ENCODE results near the gene EIF4B. TPM values are rescaled to one million over a fixed set of nuclear protein-coding genes. Genes with fewer than 3 reads are reported as not detected.
A peak's percentile ranks its signal among the peaks of the same experiment; 100 is the strongest.

The EIF4B gene
- total RNA-seq, 2 donors from 2014 or later = 398 to 455 TPM

GRCh38 chr12:52969828-52970569 lies 36.3 kb upstream of the EIF4B start:
- Histone ChIP-seq H3K4me3 (no peak overlapping the region), H3K27ac (peak overlapping the region; percentile 25), H3K4me1 (peaks cover 7% of the 10 kb centered on the region), H3K27me3 (no peaks in the 10 kb centered on the region), H3K9ac (ENCODE audit: low read depth in 2 of 2, low read length in 2 of 2) (peak overlapping the region in 1 of 2 donors; percentile 62), H3K36me3 (no peaks in the 10 kb centered on the region), H3K9me3 (no peaks in the 10 kb centered on the region)
- peak; percentile 90 for DNase-seq
- TF ChIP-seq CTCF (IDR thresholded peaks at IDR 0.05) = no peak
- intact Hi-C loops (cut with DNase I) = loop anchor here (10.0 kb wide), 1 partner anchor 595 kb away; no protein-coding TSS in a partner anchor

- H3K4me1 ChIP-seq = peaks cover 11% of the 10 kb centered on the region
- no peaks in the 10 kb centered on the region for H3K9me3 ChIP-seq
- no peak overlapping the region for H3K4me3 ChIP-seq
- no peak overlapping the region for H3K27ac ChIP-seq
- no peak for TF ChIP-seq CTCF (IDR thresholded peaks at IDR 0.05)
- intact Hi-C loops (cut with DNase I) = loop anchor here (10.0 kb wide), 1 partner anchor 597 kb away; no protein-coding TSS in a partner anchor
- no peaks in the 10 kb centered on the region for H3K27me3 ChIP-seq
- H3K36me3 ChIP-seq = no peaks in the 10 kb centered on the region
- H3K9ac ChIP-seq (ENCODE audit: low read depth in 2 of 2, low read length in 2 of 2) = peak overlapping the region in 1 of 2 donors; percentile 28
- peak; percentile 57 for DNase-seq
Observed at GRCh38 chr12:52971679-52972329, 34.5 kb upstream of the EIF4B start.

GRCh38 chr12:52975204-52975603 lies 31.1 kb upstream of the EIF4B start:
- Histone ChIP-seq H3K9ac (ENCODE audit: low read depth in 2 of 2, low read length in 2 of 2) (peak overlapping the region in 1 of 2 donors; percentile 27), H3K36me3 (no peaks in the 10 kb centered on the region), H3K27me3 (no peaks in the 10 kb centered on the region), H3K4me1 (peaks cover 11% of the 10 kb centered on the region), H3K4me3 (no peak overlapping the region), H3K27ac (no peak overlapping the region), H3K9me3 (no peaks in the 10 kb centered on the region)
- no peak for TF ChIP-seq CTCF (IDR thresholded peaks at IDR 0.05)
- peak; percentile 52 for DNase-seq
- intact Hi-C loops (cut with DNase I) = loop anchor here (10.0 kb wide), 1 partner anchor 600 kb away; no protein-coding TSS in a partner anchor

- H3K4me3 ChIP-seq = no peak overlapping the region
- peak; percentile 85 for DNase-seq
- H3K9me3 ChIP-seq = no peaks in the 10 kb centered on the region
- H3K36me3 ChIP-seq = no peaks in the 10 kb centered on the region
- no peak overlapping the region for H3K27ac ChIP-seq
- peaks cover 8% of the 10 kb centered on the region for H3K4me1 ChIP-seq
- no peaks in the 10 kb centered on the region for H3K27me3 ChIP-seq
- peak; percentile 30 for TF ChIP-seq CTCF (IDR thresholded peaks at IDR 0.05)
- intact Hi-C loops (cut with DNase I) = loop anchor here (10.0 kb wide), 1 partner anchor 601 kb away; no protein-coding TSS in a partner anchor
- H3K9ac ChIP-seq (ENCODE audit: low read depth in 2 of 2, low read length in 2 of 2) = peak overlapping the region in 1 of 2 donors; percentile 27
Observed at GRCh38 chr12:52975820-52976573, 30.3 kb upstream of the EIF4B start.

GRCh38 chr12:52976574-52977071 lies 29.6 kb upstream of the EIF4B start:
- peaks cover 6% of the 10 kb centered on the region for H3K4me1 ChIP-seq
- peak; percentile 3 for TF ChIP-seq CTCF (IDR thresholded peaks at IDR 0.05)
- no peaks in the 10 kb centered on the region for H3K27me3 ChIP-seq
- H3K9ac ChIP-seq (ENCODE audit: low read depth in 2 of 2, low read length in 2 of 2) = no peak overlapping the region
- no peak overlapping the region for H3K4me3 ChIP-seq
- intact Hi-C loops (cut with DNase I) = loop anchor here (10.0 kb wide), 1 partner anchor 602 kb away; no protein-coding TSS in a partner anchor
- no peak for DNase-seq
- no peaks in the 10 kb centered on the region for H3K36me3 ChIP-seq
- H3K9me3 ChIP-seq = no peaks in the 10 kb centered on the region
- H3K27ac ChIP-seq = no peak overlapping the region

Data from colonic mucosa (tissue), 4 donors.